Mucosa of rectum (tissue), 2 donors: ENCODE data around the gene CYBA.

Source experiments
- H3K27ac ChIP-seq, 2 donors: one replicate each; pipeline ENCODE4 v1.7.0; 2013; ENCODE audit warnings: inconsistent platforms in 2 of 2, low read depth in 2 of 2, low read length in 2 of 2
- H3K27me3 ChIP-seq, 2 donors: one replicate each; pipeline ENCODE4 v1.7.0; 2013; ENCODE audit warnings: low read length in 2 of 2; ENCODE audit not compliant: control insufficient read depth in 2 of 2, insufficient read depth in 2 of 2
- H3K36me3 ChIP-seq, 2 donors: one replicate each; pipeline ENCODE4 v1.7.0; 2013; ENCODE audit warnings: low read length in 2 of 2; ENCODE audit not compliant: control insufficient read depth in 2 of 2, insufficient read depth in 2 of 2
- H3K4me1 ChIP-seq, 2 donors: one replicate each; pipeline ENCODE4 v1.7.0; 2013; ENCODE audit warnings: low read length in 2 of 2, mild to moderate bottlenecking in 1 of 2; ENCODE audit not compliant: control insufficient read depth in 2 of 2, insufficient read depth in 2 of 2
- H3K4me3 ChIP-seq, 2 donors: one replicate each; pipeline ENCODE4 v1.7.0; 2013; ENCODE audit warnings: low read length in 2 of 2
- H3K9ac ChIP-seq, 2 donors: one replicate each; pipeline ENCODE4 v1.7.0; 2013; ENCODE audit warnings: low read length in 2 of 2, low read depth in 1 of 2, mild to moderate bottlenecking in 1 of 2
- H3K9me3 ChIP-seq, 2 donors: one replicate each; pipeline ENCODE4 v1.7.0; 2013; ENCODE audit warnings: low read length in 2 of 2; ENCODE audit not compliant: control insufficient read depth in 2 of 2
- donor health status: healthy.
- donor health status: Normal muscosa, but diverticular disease.

The CYBA gene

DNA sequence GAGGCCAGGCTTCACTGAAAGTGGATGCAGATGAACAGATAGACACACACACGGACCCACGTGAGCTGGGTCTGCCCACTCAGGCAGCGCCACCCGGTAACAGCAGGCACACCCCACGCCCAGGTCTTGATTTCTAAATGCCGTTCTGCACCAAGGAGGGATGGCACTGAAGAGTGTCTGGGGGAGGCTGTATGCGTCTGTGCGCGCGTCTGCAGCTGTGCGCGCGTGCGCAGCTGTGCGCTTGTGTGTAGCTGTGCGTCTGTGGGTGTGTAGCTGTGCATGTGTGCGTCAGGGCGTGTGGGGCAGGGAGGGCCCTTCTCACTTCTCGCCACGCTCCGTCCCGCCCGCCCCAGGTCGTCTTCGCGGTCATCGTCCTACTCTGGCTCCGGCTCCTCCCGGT lies 28.0 kb downstream of the CYBA start:
- Histone ChIP-seq H3K27me3 (no peaks in the 10 kb centered on the region), H3K36me3 (peaks cover 42 to 47% of the 10 kb centered on the region in 2 donors), H3K9ac (no peak overlapping the region), H3K4me3 (no peak overlapping the region), H3K4me1 (peaks cover 8 to 14% of the 10 kb centered on the region in 2 donors), H3K27ac (no peak overlapping the region), H3K9me3 (no peaks in the 10 kb centered on the region)

GRCh38 chr16:88622125-88622524 lies 28.7 kb downstream of the CYBA start:
- Histone ChIP-seq H3K36me3 (peaks cover 36 to 40% of the 10 kb centered on the region in 2 donors), H3K27ac (no peak overlapping the region), H3K4me3 (no peak overlapping the region), H3K27me3 (no peaks in the 10 kb centered on the region), H3K9ac (no peak overlapping the region), H3K9me3 (no peaks in the 10 kb centered on the region), H3K4me1 (peaks cover 14 to 20% of the 10 kb centered on the region in 2 donors)

- Histone ChIP-seq H3K27me3 (no peaks in the 10 kb centered on the region), H3K9me3 (no peaks in the 10 kb centered on the region), H3K4me3 (no peak overlapping the region), H3K36me3 (peaks cover 30 to 41% of the 10 kb centered on the region in 2 donors), H3K27ac (peak overlapping the region; percentile 47 to 48), H3K4me1 (peaks cover 30 to 35% of the 10 kb centered on the region in 2 donors), H3K9ac (no peak overlapping the region)
Measured at GRCh38 chr16:88619859-88620815, 30.7 kb downstream of the CYBA start.

GRCh38 chr16:88618956-88619667 lies 31.7 kb downstream of the CYBA start:
- Histone ChIP-seq H3K36me3 (peaks cover 27 to 38% of the 10 kb centered on the region in 2 donors), H3K27me3 (no peaks in the 10 kb centered on the region), H3K27ac (peak overlapping the region in 1 of 2 donors; percentile 48), H3K9me3 (no peaks in the 10 kb centered on the region), H3K4me1 (peaks cover 30 to 35% of the 10 kb centered on the region in 2 donors), H3K9ac (no peak overlapping the region), H3K4me3 (no peak overlapping the region)

DNA sequence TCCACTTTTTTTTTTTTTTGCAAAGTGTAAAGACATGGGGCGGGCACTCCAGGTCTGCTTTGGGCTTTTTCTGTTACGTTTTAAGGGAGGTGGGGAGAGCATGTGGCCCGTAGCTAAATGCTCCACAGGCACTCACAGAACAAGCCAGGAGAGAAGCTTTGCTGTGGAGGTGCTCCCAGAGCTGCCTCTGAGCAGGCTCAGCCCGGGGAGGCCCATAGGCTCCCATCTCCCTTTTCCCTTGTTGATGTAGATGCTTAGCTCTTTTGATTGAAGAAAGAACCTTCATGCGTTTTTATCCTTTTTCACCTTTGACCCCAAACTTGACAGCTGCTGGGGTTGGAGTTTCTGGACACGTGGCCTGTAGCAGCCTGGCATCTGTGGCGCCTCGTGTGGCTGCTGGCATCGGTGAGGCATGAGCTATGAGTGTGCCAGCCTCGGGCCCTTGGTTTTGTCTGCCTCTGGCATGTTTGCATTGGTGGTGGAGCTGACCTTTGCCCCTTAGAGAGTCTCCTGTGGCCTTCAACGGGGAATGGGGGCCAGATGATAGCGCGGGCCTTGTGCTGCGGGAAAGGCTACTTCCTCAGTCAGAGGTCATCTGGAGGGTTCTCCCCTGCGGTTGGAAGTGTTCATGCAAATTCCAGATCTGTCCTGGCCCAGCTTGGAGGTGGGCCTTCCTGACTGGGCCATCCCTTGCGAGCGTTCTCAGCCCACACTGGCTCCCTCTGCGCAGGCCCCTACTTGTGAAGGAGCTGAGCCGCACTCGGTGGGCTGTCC lies 32.5 kb downstream of the CYBA start:
- Histone ChIP-seq H3K4me1 (peaks cover 30 to 35% of the 10 kb centered on the region in 2 donors), H3K27me3 (no peaks in the 10 kb centered on the region), H3K4me3 (no peak overlapping the region), H3K9me3 (no peaks in the 10 kb centered on the region), H3K9ac (no peak overlapping the region), H3K36me3 (peaks cover 24 to 33% of the 10 kb centered on the region in 2 donors), H3K27ac (peak overlapping the region in 1 of 2 donors; percentile 9)

DNA sequence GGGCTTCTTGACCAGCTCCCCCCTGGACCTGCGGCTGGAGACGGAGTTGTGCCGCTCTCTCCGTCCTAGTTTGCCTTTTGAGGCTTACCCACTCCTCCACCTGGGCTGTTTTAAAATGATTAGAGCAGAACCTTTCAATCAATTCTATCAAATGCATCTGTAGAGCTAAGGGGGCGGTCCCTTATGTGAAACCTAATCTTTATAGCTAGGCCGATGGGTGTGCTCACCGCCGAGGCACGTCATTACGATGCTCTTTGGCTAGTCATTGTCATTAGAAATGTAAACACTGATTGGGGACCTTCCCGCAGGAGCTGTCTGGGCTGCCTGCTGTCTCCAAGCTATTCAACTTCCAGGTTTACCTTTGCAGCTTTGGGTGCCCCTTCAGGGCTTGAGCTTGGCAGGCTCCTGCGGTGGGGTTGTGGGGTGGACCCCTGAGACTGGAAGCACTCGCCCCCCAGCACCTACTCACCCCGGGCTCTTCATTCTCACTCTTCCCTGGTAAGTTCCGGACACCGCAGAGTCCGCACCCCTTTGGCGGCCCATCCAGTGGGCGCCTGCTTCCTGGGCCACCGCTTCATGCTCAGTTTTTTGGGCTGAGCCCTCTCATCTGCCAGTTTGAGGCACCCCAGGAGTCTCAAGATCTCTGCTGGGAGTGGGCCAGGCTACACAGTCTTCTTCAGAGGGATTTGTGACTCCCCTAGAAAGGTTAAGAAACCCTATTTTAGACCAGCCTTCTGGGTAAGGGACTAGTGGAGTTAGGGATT lies 33.4 kb downstream of the CYBA start:
- Histone ChIP-seq H3K9ac (peak overlapping the region; percentile 32 to 52), H3K36me3 (peaks cover 15 to 29% of the 10 kb centered on the region in 2 donors), H3K4me3 (no peak overlapping the region), H3K27ac (peak overlapping the region; percentile 49 to 88), H3K4me1 (peaks cover 30 to 35% of the 10 kb centered on the region in 2 donors), H3K9me3 (no peaks in the 10 kb centered on the region), H3K27me3 (no peaks in the 10 kb centered on the region)

DNA sequence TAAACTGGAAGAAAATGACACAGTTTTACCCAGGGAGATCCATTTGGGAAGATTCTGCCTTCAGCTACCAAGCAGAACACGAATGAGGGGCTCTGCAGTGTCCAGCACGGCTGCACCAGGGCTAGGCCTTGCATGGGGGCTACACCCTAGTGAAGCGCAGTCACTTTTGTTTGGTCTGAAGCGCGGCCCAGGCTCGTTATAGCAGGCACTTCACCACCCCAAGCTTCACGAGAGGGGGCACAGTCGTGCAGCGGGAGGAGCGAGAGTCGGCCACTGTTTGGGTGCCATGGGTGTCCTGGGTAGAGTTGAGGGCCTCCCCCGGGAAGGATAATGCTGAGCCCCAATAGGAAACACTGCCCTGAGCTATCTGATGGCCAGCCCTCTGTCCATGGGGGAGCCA lies 34.1 kb downstream of the CYBA start:
- H3K9ac ChIP-seq = peak overlapping the region in 1 of 2 donors; percentile 52
- no peak overlapping the region for H3K4me3 ChIP-seq
- peaks cover 30 to 35% of the 10 kb centered on the region in 2 donors for H3K4me1 ChIP-seq
- peak overlapping the region; percentile 49 to 88 for H3K27ac ChIP-seq
- no peaks in the 10 kb centered on the region for H3K27me3 ChIP-seq
- H3K36me3 ChIP-seq = peaks cover 11 to 25% of the 10 kb centered on the region in 2 donors
- no peaks in the 10 kb centered on the region for H3K9me3 ChIP-seq

DNA sequence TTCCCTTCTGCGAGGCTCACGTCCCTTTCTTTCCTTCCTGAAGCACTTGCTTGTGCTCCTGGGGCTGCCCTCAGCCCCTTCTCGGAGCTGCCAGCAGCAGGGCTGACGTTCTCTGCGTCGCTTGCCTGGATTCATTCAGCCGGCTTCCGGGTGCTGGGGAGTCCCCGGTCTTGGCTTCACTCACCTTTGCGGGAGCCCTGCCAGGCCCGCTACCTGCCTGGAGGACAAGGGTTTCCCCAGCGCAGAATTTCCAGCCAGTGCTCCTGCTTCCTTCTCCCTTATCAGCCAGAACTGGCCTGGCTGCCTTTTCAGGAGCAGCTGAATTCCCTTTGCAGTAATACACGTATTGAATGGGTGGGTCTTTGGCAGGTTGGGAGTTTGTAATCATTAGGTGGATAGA lies 34.5 kb downstream of the CYBA start:
- H3K36me3 ChIP-seq = peaks cover 15 to 28% of the 10 kb centered on the region in 2 donors
- H3K27me3 ChIP-seq = no peaks in the 10 kb centered on the region
- H3K9ac ChIP-seq = peak overlapping the region; percentile 52
- no peaks in the 10 kb centered on the region for H3K9me3 ChIP-seq
- peak overlapping the region in 1 of 2 donors; percentile 32 for H3K4me3 ChIP-seq
- H3K27ac ChIP-seq = peak overlapping the region; percentile 49 to 88
- H3K4me1 ChIP-seq = peaks cover 30 to 35% of the 10 kb centered on the region in 2 donors
